H9 (cell line): ENCODE measurements around the gene KIF21B. TPM values are rescaled to one million over a fixed set of nuclear protein-coding genes. Genes with fewer than 3 reads are reported as not detected.
A peak's percentile ranks its signal among the peaks of the same experiment; 100 is the strongest.

Experiments
- DNase-seq: peaks from one replicate; pipeline ENCODE4 v3.0.0-alpha.2; 2017
- H2AFZ ChIP-seq: one replicate; pipeline ENCODE4 v1.6.1; 2013; ENCODE audit warnings: mild to moderate bottlenecking, low read length, control low read depth, moderate library complexity
- H2AK5ac ChIP-seq: 2 replicates; pipeline ENCODE4 v1.6.1; 2013; ENCODE audit warnings: low read length, control low read depth, mixed read lengths; ENCODE audit not compliant: insufficient read length
- H2BK120ac ChIP-seq: one replicate; pipeline ENCODE4 v1.6.1; 2013; ENCODE audit warnings: low read depth, mild to moderate bottlenecking, low read length, control low read depth, inconsistent platforms; ENCODE audit not compliant: poor library complexity, severe bottlenecking
- H2BK12ac ChIP-seq: 2 replicates; pipeline ENCODE4 v1.6.1; 2013; ENCODE audit warnings: low read length, control low read depth, mixed read lengths, low read depth; ENCODE audit not compliant: insufficient read length
- H2BK15ac ChIP-seq: 2 replicates; pipeline ENCODE4 v1.6.1; 2013; ENCODE audit warnings: low read depth, low read length, control low read depth
- H2BK20ac ChIP-seq: one replicate; pipeline ENCODE4 v1.6.1; 2013; ENCODE audit warnings: low read depth, mild to moderate bottlenecking, low read length, control low read depth, inconsistent platforms; ENCODE audit not compliant: poor library complexity, severe bottlenecking
- H2BK5ac ChIP-seq: 2 replicates; pipeline ENCODE4 v1.6.1; 2013; ENCODE audit warnings: low read length, control low read depth, mixed read lengths; ENCODE audit not compliant: insufficient read length
- H3K14ac ChIP-seq: 2 replicates; pipeline ENCODE4 v1.6.1; 2013; ENCODE audit warnings: low read length, control low read depth; ENCODE audit not compliant: insufficient read depth
- H3K18ac ChIP-seq: 2 replicates; pipeline ENCODE4 v1.6.1; 2013; ENCODE audit warnings: low read depth, mild to moderate bottlenecking, mixed read lengths, low read length, control low read depth; ENCODE audit not compliant: insufficient read length
- H3K23ac ChIP-seq: 2 replicates; pipeline ENCODE4 v1.6.1; 2013; ENCODE audit warnings: low read length, control low read depth, mixed read lengths, low read depth; ENCODE audit not compliant: insufficient read length
- H3K23me2 ChIP-seq: 2 replicates; pipeline ENCODE4 v1.6.1; 2013; ENCODE audit warnings: low read depth, mild to moderate bottlenecking, mixed read lengths, low read length, control low read depth; ENCODE audit not compliant: insufficient read length, poor library complexity, severe bottlenecking
- H3K27ac ChIP-seq: 2 replicates; pipeline ENCODE4 v1.5.1; 2013; ENCODE audit warnings: low read length, control low read depth, mixed read lengths, low read depth; ENCODE audit not compliant: insufficient read length
- H3K27me3 ChIP-seq: 2 replicates; pipeline ENCODE4 v1.6.1; 2013; ENCODE audit warnings: low read length, control low read depth, inconsistent platforms; ENCODE audit not compliant: insufficient read depth
- H3K4ac ChIP-seq: 2 replicates; pipeline ENCODE4 v1.6.1; 2013; ENCODE audit warnings: low read depth, mild to moderate bottlenecking, control low read depth, inconsistent platforms, low read length, moderate library complexity
- H3K4me1 ChIP-seq: 2 replicates; pipeline ENCODE4 v1.6.1; 2013; ENCODE audit warnings: low read length, control low read depth, inconsistent platforms; ENCODE audit not compliant: insufficient read depth
- H3K4me2 ChIP-seq: 2 replicates; pipeline ENCODE4 v1.6.1; 2013; ENCODE audit warnings: low read length, control low read depth, mixed read lengths; ENCODE audit not compliant: insufficient read length, insufficient read depth
- H3K56ac ChIP-seq: 2 replicates; pipeline ENCODE4 v1.6.1; 2013; ENCODE audit warnings: low read depth, mild to moderate bottlenecking, mixed read lengths, low read length, control low read depth; ENCODE audit not compliant: insufficient read length
- H3K79me1 ChIP-seq: 2 replicates; pipeline ENCODE4 v1.6.1; 2013; ENCODE audit warnings: low read depth, mild to moderate bottlenecking, moderate library complexity, low read length, control low read depth, inconsistent platforms; ENCODE audit not compliant: insufficient read depth, poor library complexity, severe bottlenecking
- H3K79me2 ChIP-seq: 2 replicates; pipeline ENCODE4 v1.6.1; 2013; ENCODE audit warnings: low read length, control low read depth, inconsistent platforms; ENCODE audit not compliant: insufficient read depth
- H3K9ac ChIP-seq: 2 replicates; pipeline ENCODE4 v1.6.1; 2013; ENCODE audit warnings: low read length, control low read depth, mixed read lengths; ENCODE audit not compliant: insufficient read length; ENCODE audit errors: extremely low read depth
- H3K9me3 ChIP-seq: one replicate; pipeline ENCODE4 v1.6.1; 2013; ENCODE audit warnings: low read depth, low read length, inconsistent platforms; ENCODE audit not compliant: control insufficient read depth
- H3T11ph ChIP-seq: one replicate; pipeline ENCODE4 v1.6.1; 2013; ENCODE audit warnings: mild to moderate bottlenecking, low read length, control low read depth, inconsistent platforms
- H4K20me1 ChIP-seq: one replicate; pipeline ENCODE4 v1.6.1; 2013; ENCODE audit not compliant: control insufficient read depth, insufficient read length, insufficient read depth
- H4K5ac ChIP-seq: 2 replicates; pipeline ENCODE4 v1.6.1; 2013; ENCODE audit warnings: low read depth, mild to moderate bottlenecking, mixed read lengths, low read length, control low read depth; ENCODE audit not compliant: insufficient read length
- H4K8ac ChIP-seq: replicated peaks from 2 replicates; pipeline ENCODE4 v1.6.1; 2013; ENCODE audit warnings: low read length, control low read depth, mixed read lengths, low read depth; ENCODE audit not compliant: insufficient read length
- H4K91ac ChIP-seq: 2 replicates; pipeline ENCODE4 v1.6.1; 2013; ENCODE audit warnings: low read depth, mild to moderate bottlenecking, moderate library complexity, mixed read lengths, low read length, control low read depth; ENCODE audit not compliant: insufficient read length
- H3K27ac Mint-ChIP-seq, 3 experiments: 2 replicates in 2 of 3; 3 replicates in 1 of 3; pipeline ENCODE4 v1.8.0; 2020 to 2021; ENCODE audit warnings: mixed read lengths in 3 of 3, mild to moderate bottlenecking in 1 of 3, moderate library complexity in 1 of 3
- H3K27me3 Mint-ChIP-seq: 2 replicates; pipeline ENCODE4 v1.8.0; 2021; ENCODE audit warnings: low read depth, mild to moderate bottlenecking, moderate library complexity, mixed read lengths
- H3K36me3 Mint-ChIP-seq, 3 experiments: 2 replicates in 2 of 3; 3 replicates in 1 of 3; pipeline ENCODE4 v1.8.0; 2020 to 2021; ENCODE audit warnings: low read depth in 3 of 3, mixed read lengths in 3 of 3; ENCODE audit not compliant: insufficient read depth in 1 of 3
- H3K4me1 Mint-ChIP-seq, 2 experiments: 2 replicates each; pipeline ENCODE4 v1.8.0; 2020; ENCODE audit warnings: mixed read lengths in 2 of 2
- H3K4me3 Mint-ChIP-seq, 2 experiments: 2 replicates in 1 of 2; 3 replicates in 1 of 2; pipeline ENCODE4 v1.8.0; 2020 to 2021; ENCODE audit warnings: mild to moderate bottlenecking in 2 of 2, mixed read lengths in 2 of 2, moderate library complexity in 1 of 2
- H3K9me3 Mint-ChIP-seq, 2 experiments: 2 replicates in 1 of 2; 3 replicates in 1 of 2; pipeline ENCODE4 v1.8.0; 2020; ENCODE audit warnings: mild to moderate bottlenecking in 2 of 2, mixed read lengths in 2 of 2, moderate library complexity in 1 of 2
- CTCF ChIP-seq: fragments of 200-600 bp; sonication (generic); conservative IDR thresholded peaks from 3 replicates; pipeline ENCODE4 v1.8.0; 2021; ENCODE audit warnings: antibody characterized with exemption, mild to moderate bottlenecking
- WGBS: extraction: QIAGEN DNeasy Blood & Tissue Kit; methylation state at CpG from one replicate; pipeline ENCODE4 v1.1.7; 2013; ENCODE audit warnings: missing lambda C conversion rate, low lambda C conversion rate, mixed read lengths; ENCODE audit not compliant: insufficient read length; ENCODE audit errors: extremely low coverage; 5-methylcytosine and 5-hydroxymethylcytosine counted together
- total RNA-seq: library from RNA; stranded (reverse); gene quantifications from 2 replicates; pipeline ENCODE4 v1.2.1, GENCODE V29; 2021

Gene KIF21B
- total RNA-seq, 1 experiment from 2014 or later, result 7.5 TPM

- Histone ChIP-seq H4K5ac (no peak overlapping the region), H3K27me3 (no peaks in the 10 kb centered on the region), H2BK120ac (no peak overlapping the region), H3K14ac (no peak overlapping the region), H3K56ac (no peak overlapping the region), H3K4me2 (no peak overlapping the region), H3K18ac (no peak overlapping the region), H3T11ph (no peak overlapping the region), H4K91ac (no peak overlapping the region), H2BK15ac (no peak overlapping the region), H2AK5ac (no peak overlapping the region), H2BK20ac (no peak overlapping the region), H4K8ac (no peak overlapping the region), H3K27ac (no peak overlapping the region), H3K23ac (no peak overlapping the region), H3K23me2 (no peaks in the 10 kb centered on the region), H4K20me1 (no peaks in the 10 kb centered on the region), H3K9ac (no peak overlapping the region), H3K79me1 (no peaks in the 10 kb centered on the region), H2BK5ac (no peak overlapping the region), H2AFZ (no peak overlapping the region), H2BK12ac (no peak overlapping the region), H3K79me2 (peaks cover 1% of the 10 kb centered on the region; the same call in 1 of the 2 replicates), H3K4ac (no peak overlapping the region), H3K9me3 (no peaks in the 10 kb centered on the region), H3K4me1 (peaks cover 10% of the 10 kb centered on the region; the same call in 1 of the 2 replicates)
- no CpG with 5 or more reads among the region's 9 CpGs for WGBS
- Mint-ChIP-seq H3K27ac (peak overlapping the region in 1 of 3 experiments; percentile 90; a peak in 1 of 7 replicates), H3K27me3 (peaks cover 2% of the 10 kb centered on the region), H3K4me3 (no peak overlapping the region), H3K4me1 (peaks cover 49 to 75% of the 10 kb centered on the region in 2 experiments), H3K9me3 (no peaks in the 10 kb centered on the region; a peak in 1 of 5 replicates), H3K36me3 (no peaks in the 10 kb centered on the region; a peak in 1 of 7 replicates)
- TF ChIP-seq CTCF, result no peak
- DNase-seq, result no peak
These were observed 6.3 kb downstream of the KIF21B start for GRCh38 chr1:201016943-201017827.
